ENCODE results near the gene AMDHD2. TPM values are rescaled to one million over a fixed set of nuclear protein-coding genes. Genes with fewer than 3 reads are reported as not detected.
"Not testable (repeated sequence)": the region's sequence is repeated elsewhere in the genome, so short reads cannot be mapped to it uniquely, and the experiment has no call there.

The AMDHD2 gene
- total RNA-seq, 2 experiments from 2014 or later = 20.9 to 31.6 TPM

- intact Hi-C loops (cut with DNase I, micrococcal nuclease) = loop anchor here (1.0 to 5.0 kb wide), 5 partner anchors 11 to 824 kb away; partner anchors contain the start of genes AMDHD2 (in 1 of the 2), ATP6V0C (in 1 of the 2), HCFC1R1 (in 1 of the 2) and MAPK8IP3 (in 1 of the 2)
- CTCF ChIA-PET = interaction anchor here (0.5 to 1.0 kb wide), 3 partner anchors 11 to 72 kb away, joined by 3 read pairs; partner anchors contain the start of gene AMDHD2
These were observed 11.2 kb downstream of the AMDHD2 start, which contains the start of gene CEMP1 for GRCh38 chr16:2531371-2531695. Gene CEMP1, minus strand, starts transcription at chr16:2531408. Its CDS starts 335 bp downstream, at chr16:2531073.

GRCh38 chr16:2531696-2532493 lies 11.7 kb downstream of the AMDHD2 start:
- POLR2A ChIA-PET = interaction anchor here (0.6 to 2.0 kb wide), 2 partner anchors 11 to 14 kb away, joined by 4 to 8 read pairs; partner anchors contain the start of gene AMDHD2
- Mint-ChIP-seq H3K9me3 (ENCODE audit: low read depth) (no peaks in the 10 kb centered on the region), H3K27me3 (no peaks in the 10 kb centered on the region), H3K4me1 (peaks cover 17% of the 10 kb centered on the region), H3K27ac (peak overlapping the region; percentile 97), H3K4me3 (peak overlapping the region; percentile 82), H3K36me3 (ENCODE audit: low read depth) (peaks cover 2% of the 10 kb centered on the region)
- CTCF ChIA-PET = interaction anchor here (0.5 to 0.7 kb wide), 2 partner anchors 71 to 316 kb away, joined by 3 read pairs; no protein-coding TSS in a partner anchor
- DNase-seq (peak; percentile 99), ATAC-seq (peak; percentile 94)
- intact Hi-C loops (cut with DNase I, micrococcal nuclease) = loop anchor here (1.0 to 5.0 kb wide), 6 partner anchors 12 to 825 kb away; partner anchors contain the start of genes AMDHD2 (in 2 of the 2), ATP6V0C (in 2 of the 2), HCFC1R1 (in 1 of the 2) and MAPK8IP3 (in 1 of the 2)

More at GRCh38 chr16:2531371-2531695, 11.2 kb downstream of the AMDHD2 start, which contains the start of gene CEMP1:
- DNase-seq (no peak), ATAC-seq (peak; percentile 0)
- Mint-ChIP-seq H3K4me3 (peak within 1 kb of the TSS; percentile 82), H3K27me3 (no peaks in the 10 kb centered on the region), H3K27ac (peak within 1 kb of the TSS; percentile 97), H3K4me1 (peaks cover 15% of the 10 kb centered on the region), H3K36me3 (ENCODE audit: low read depth) (peaks cover 2% of the 10 kb centered on the region), H3K9me3 (ENCODE audit: low read depth) (no peaks in the 10 kb centered on the region)
- POLR2A ChIA-PET = interaction anchor here (2.0 kb wide), 1 partner anchor 11 kb away, joined by 8 read pairs; the partner anchor contains the start of gene AMDHD2

GRCh38 chr16:2532494-2533141 lies 12.4 kb downstream of the AMDHD2 start:
- ATAC-seq = peak; percentile 26
- Mint-ChIP-seq H3K27ac (peak overlapping the region; percentile 97), H3K4me1 (peaks cover 21% of the 10 kb centered on the region), H3K4me3 (peak overlapping the region; percentile 82), H3K27me3 (no peaks in the 10 kb centered on the region), H3K9me3 (ENCODE audit: low read depth) (no peaks in the 10 kb centered on the region), H3K36me3 (ENCODE audit: low read depth) (peaks cover 2% of the 10 kb centered on the region)
- DNase-seq = peak; percentile 84
- intact Hi-C loops (cut with DNase I, micrococcal nuclease) = loop anchor here (1.0 to 5.0 kb wide), 5 partner anchors 12 to 825 kb away; partner anchors contain the start of genes AMDHD2 (in 1 of the 2), ATP6V0C (in 1 of the 2), HCFC1R1 (in 1 of the 2) and MAPK8IP3 (in 1 of the 2)
- ChIA-PET POLR2A (interaction anchor here (0.6 to 2.0 kb wide), 2 partner anchors 12 to 13 kb away, joined by 4 to 8 read pairs; partner anchors contain the start of gene AMDHD2), CTCF (interaction anchor here (0.7 kb wide), 2 partner anchors 13 to 317 kb away, joined by 3 read pairs; no protein-coding TSS in a partner anchor)

GRCh38 chr16:2533142-2533755 lies 13.1 kb downstream of the AMDHD2 start:
- Mint-ChIP-seq H3K4me1 (peaks cover 21% of the 10 kb centered on the region), H3K4me3 (peak overlapping the region; percentile 82), H3K27ac (peak overlapping the region; percentile 97)
- POLR2A ChIA-PET = interaction anchor here (2.0 kb wide), 1 partner anchor 13 kb away, joined by 8 read pairs; the partner anchor contains the start of gene AMDHD2
- not testable (repeated sequence) for ATAC-seq; H3K36me3 Mint-ChIP-seq (ENCODE audit: low read depth); H3K27me3 Mint-ChIP-seq; H3K9me3 Mint-ChIP-seq (ENCODE audit: low read depth)
- peak; percentile 7 for DNase-seq
- intact Hi-C loops (cut with DNase I, micrococcal nuclease) = loop anchor here (2.0 to 5.0 kb wide), 4 partner anchors 20 to 826 kb away; partner anchors contain the start of genes ATP6V0C (in 1 of the 2), HCFC1R1 (in 1 of the 2), MAPK8IP3 (in 1 of the 2) and NTN3 (in 1 of the 2)
- CTCF ChIA-PET = interaction anchor here (0.7 kb wide), 1 partner anchor 13 kb away, joined by 3 read pairs; no protein-coding TSS in a partner anchor

- intact Hi-C loops (cut with DNase I, micrococcal nuclease) = loop anchor here (2.0 to 5.0 kb wide), 4 partner anchors 21 to 827 kb away; partner anchors contain the start of genes ATP6V0C (in 1 of the 2), HCFC1R1 (in 1 of the 2), MAPK8IP3 (in 1 of the 2) and NTN3 (in 1 of the 2)
- peaks cover 4% of the 10 kb centered on the region for H3K36me3 Mint-ChIP-seq (ENCODE audit: low read depth)
- no peaks in the 10 kb centered on the region for H3K27me3 Mint-ChIP-seq
- H3K27ac Mint-ChIP-seq = peak overlapping the region; percentile 60
- ATAC-seq (no peak), DNase-seq (no peak)
- no peak overlapping the region for H3K4me3 Mint-ChIP-seq
- ChIA-PET CTCF (no interaction called here), POLR2A (no interaction called here)
- H3K4me1 Mint-ChIP-seq = peaks cover 25% of the 10 kb centered on the region
- H3K9me3 Mint-ChIP-seq (ENCODE audit: low read depth) = no peaks in the 10 kb centered on the region
These were observed 13.7 kb downstream of the AMDHD2 start for GRCh38 chr16:2533912-2534311.

- CTCF ChIA-PET; H3K36me3 Mint-ChIP-seq (ENCODE audit: low read depth); ATAC-seq; H3K9me3 Mint-ChIP-seq (ENCODE audit: low read depth); H3K27me3 Mint-ChIP-seq; DNase-seq; POLR2A ChIA-PET; H3K4me3 Mint-ChIP-seq: not testable (repeated sequence)
- peaks cover 29% of the 10 kb centered on the region for H3K4me1 Mint-ChIP-seq
- peak overlapping the region; percentile 60 for H3K27ac Mint-ChIP-seq
- intact Hi-C loops (cut with DNase I, micrococcal nuclease) = loop anchor here (5.0 kb wide), 3 partner anchors 62 to 827 kb away; partner anchors contain the start of genes HCFC1R1 (in 1 of the 2), MAPK8IP3 (in 1 of the 2), NTN3 (in 1 of the 2) and THOC6 (in 1 of the 2)
These were observed 14.2 kb downstream of the AMDHD2 start for GRCh38 chr16:2534335-2534734.

GRCh38 chr16:2535625-2536013 lies 15.4 kb downstream of the AMDHD2 start:
- CTCF ChIA-PET = interaction anchor here (0.5 kb wide), 1 partner anchor 1942 kb away, joined by 3 read pairs; no protein-coding TSS in a partner anchor
- POLR2A ChIA-PET = no interaction called here
- H3K4me3 Mint-ChIP-seq = no peak overlapping the region
- H3K4me1 Mint-ChIP-seq = peaks cover 42% of the 10 kb centered on the region
- no peak overlapping the region for H3K27ac Mint-ChIP-seq
- H3K9me3 Mint-ChIP-seq (ENCODE audit: low read depth) = no peaks in the 10 kb centered on the region
- intact Hi-C loops (cut with DNase I, micrococcal nuclease) = loop anchor here in 1 of 2 experiments (2.0 to 5.0 kb wide), 4 partner anchors 753 to 1948 kb away; partner anchors contain the start of genes CRAMP1, EME2, IFT140 and MRPS34
- H3K36me3 Mint-ChIP-seq (ENCODE audit: low read depth) = peaks cover 7% of the 10 kb centered on the region
- H3K27me3 Mint-ChIP-seq = no peaks in the 10 kb centered on the region
- ATAC-seq (no peak), DNase-seq (no peak)

- intact Hi-C loops (cut with DNase I, micrococcal nuclease) = loop anchor here in 1 of 2 experiments (1.0 to 5.0 kb wide), 17 partner anchors 17 to 1950 kb away; partner anchors contain the start of genes AMDHD2, ATP6V0C, CCNF and CRAMP1
- Mint-ChIP-seq H3K4me1 (peaks cover 38% of the 10 kb centered on the region), H3K9me3 (ENCODE audit: low read depth) (no peaks in the 10 kb centered on the region), H3K36me3 (ENCODE audit: low read depth) (peaks cover 7% of the 10 kb centered on the region), H3K27me3 (no peaks in the 10 kb centered on the region), H3K4me3 (peak within 1 kb of the TSS; percentile 83), H3K27ac (peak within 1 kb of the TSS; percentile 90)
- peak; percentile 97 for DNase-seq
- POLR2A ChIA-PET = no interaction called here
- peak; percentile 93 for ATAC-seq
- CTCF ChIA-PET = interaction anchor here (0.6 kb wide), 1 partner anchor 55 kb away, joined by 3 read pairs; no protein-coding TSS in a partner anchor
These were observed 17.5 kb downstream of the AMDHD2 start, which contains the start of gene PDPK1 for GRCh38 chr16:2537451-2538379. Gene PDPK1, plus strand, starts transcription at chr16:2538021. Its CDS starts 92 bp downstream, at chr16:2538113.

- Mint-ChIP-seq H3K4me3 (peak overlapping the region; percentile 80), H3K27ac (peak overlapping the region; percentile 66), H3K4me1 (peaks cover 35% of the 10 kb centered on the region)
- H3K36me3 Mint-ChIP-seq (ENCODE audit: low read depth); ATAC-seq; DNase-seq; H3K27me3 Mint-ChIP-seq; CTCF ChIA-PET; H3K9me3 Mint-ChIP-seq (ENCODE audit: low read depth); POLR2A ChIA-PET: not testable (repeated sequence)
- intact Hi-C loops (cut with DNase I, micrococcal nuclease) = loop anchor here in 1 of 2 experiments (5.0 kb wide), 2 partner anchors 927 to 1952 kb away; partner anchors contain the start of genes CRAMP1 and IFT140
These were observed 19.1 kb downstream of the AMDHD2 start for GRCh38 chr16:2539192-2539844.
